Measurements from ENCODE around the gene TMEM100.

Gene TMEM100

GRCh38 chr17:55717898-55718735 lies 4.5 kb downstream of the TMEM100 start:
- peak; percentile 33 for DNase-seq (ENCODE audit: low spot score)

GRCh38 chr17:55717432-55717831 lies 5.2 kb downstream of the TMEM100 start:
- DNase-seq (ENCODE audit: low spot score) = no peak

- DNase-seq (ENCODE audit: low spot score) = no peak
Measured at GRCh38 chr17:55710829-55711496, 11.7 kb downstream of the TMEM100 start.

GRCh38 chr17:55710410-55710809 lies 12.3 kb downstream of the TMEM100 start:
- DNase-seq (ENCODE audit: low spot score) = no peak

- DNase-seq (ENCODE audit: low spot score) = no peak
Measured at GRCh38 chr17:55709984-55710383, 12.7 kb downstream of the TMEM100 start.

GRCh38 chr17:55709440-55709839 lies 13.2 kb downstream of the TMEM100 start:
- DNase-seq (ENCODE audit: low spot score) = no peak

GRCh38 chr17:55708175-55708974 lies 14.3 kb downstream of the TMEM100 start:
- DNase-seq (ENCODE audit: low spot score) = no peak

- DNase-seq (ENCODE audit: low spot score) = no peak
Measured at GRCh38 chr17:55706808-55707773, 15.6 kb downstream of the TMEM100 start.

- DNase-seq (ENCODE audit: low spot score) = no peak
Measured at GRCh38 chr17:55705847-55706246, 16.8 kb downstream of the TMEM100 start.

- DNase-seq (ENCODE audit: low spot score) = no peak
Measured at GRCh38 chr17:55704401-55704800, 18.3 kb downstream of the TMEM100 start.

GRCh38 chr17:55702150-55702549 lies 20.5 kb downstream of the TMEM100 start:
- no peak for DNase-seq (ENCODE audit: low spot score)

GRCh38 chr17:55699181-55699860 lies 23.3 kb downstream of the TMEM100 start:
- DNase-seq (ENCODE audit: low spot score) = no peak

GRCh38 chr17:55694286-55694910 lies 28.3 kb downstream of the TMEM100 start:
- no peak for DNase-seq (ENCODE audit: low spot score)

- no peak for DNase-seq (ENCODE audit: low spot score)
Measured at GRCh38 chr17:55693254-55694216, 29.1 kb downstream of the TMEM100 start.

GRCh38 chr17:55692276-55692675 lies 30.4 kb downstream of the TMEM100 start:
- no peak for DNase-seq (ENCODE audit: low spot score)

GRCh38 chr17:55691666-55692065 lies 31.0 kb downstream of the TMEM100 start:
- no peak for DNase-seq (ENCODE audit: low spot score)

GRCh38 chr17:55690105-55690508 lies 32.6 kb downstream of the TMEM100 start:
- no peak for DNase-seq (ENCODE audit: low spot score)

- no peak for DNase-seq (ENCODE audit: low spot score)
Measured at GRCh38 chr17:55689672-55690071, 33.0 kb downstream of the TMEM100 start.

GRCh38 chr17:55688057-55688456 lies 34.6 kb downstream of the TMEM100 start:
- no peak for DNase-seq (ENCODE audit: low spot score)
